CD4-positive, alpha-beta T cell treated with Interleukin-4 for 1 hour (primary cell): ENCODE measurements around the gene ATG12.

Source experiments
- DNase-seq, 2 donors: peaks; one replicate each; pipeline ENCODE4 v3.0.0-alpha.2; 2020 to 2022

Gene ATG12

DNA sequence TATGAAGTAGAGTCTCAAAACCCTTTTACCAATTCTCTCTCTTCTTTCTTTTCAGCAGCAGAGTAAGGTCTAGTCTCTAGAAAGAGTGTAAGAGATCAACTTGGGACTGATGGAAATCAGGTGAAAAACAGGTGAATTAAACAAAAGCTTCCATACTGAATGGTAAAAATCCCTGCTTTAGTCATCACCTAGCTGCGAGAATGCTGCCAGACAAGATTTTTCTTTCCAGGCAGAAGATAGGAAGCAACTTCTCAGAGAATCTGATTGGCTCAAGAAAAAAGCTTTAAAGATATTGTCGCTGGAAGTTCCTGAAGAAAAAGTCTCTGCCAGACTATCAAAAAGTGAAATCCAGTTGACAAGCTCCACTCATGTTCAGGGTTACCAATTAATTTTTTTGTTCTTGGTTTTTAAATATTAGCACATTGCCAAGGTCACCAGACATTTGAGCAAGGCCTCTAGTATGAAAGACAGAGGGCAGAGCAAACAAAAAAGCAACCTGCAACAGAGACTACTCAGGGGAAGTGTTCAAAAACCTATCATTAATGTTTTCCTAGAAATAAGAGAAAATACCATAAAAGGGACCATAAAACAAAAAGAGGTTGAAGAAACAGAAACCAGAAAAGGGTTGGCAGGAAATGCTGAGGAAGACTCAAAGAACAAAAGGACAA is 34.2 kb downstream of the ATG12 start:
- no peak for DNase-seq

DNA sequence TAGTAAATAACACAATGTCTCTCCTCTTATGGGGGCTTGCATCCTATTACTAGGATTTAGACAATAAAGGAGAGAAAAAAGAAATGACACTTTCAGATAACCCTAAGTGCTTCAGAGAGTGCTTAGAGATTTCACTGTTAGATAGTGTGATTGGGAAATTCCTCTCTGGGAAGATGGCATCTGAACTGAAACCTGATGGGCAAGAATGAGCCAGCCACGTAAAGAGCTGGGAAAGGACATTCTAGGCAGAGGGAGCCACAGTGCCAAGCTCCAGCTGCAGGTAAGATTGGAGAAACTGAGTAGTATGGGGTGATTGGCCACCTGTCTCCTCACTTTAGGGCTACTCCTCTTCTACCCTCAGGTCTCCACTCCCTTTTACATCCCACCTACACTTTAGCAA is 39.4 kb downstream of the ATG12 start:
- no peak for DNase-seq

- DNase-seq, result no peak
Observed at GRCh38 chr5:115801152-115801551, 40.2 kb downstream of the ATG12 start.

- DNase-seq, result no peak
Observed at GRCh38 chr5:115800108-115800507, 41.3 kb downstream of the ATG12 start.

- DNase-seq, result no peak
Observed at GRCh38 chr5:115798252-115798651, 43.1 kb downstream of the ATG12 start.

DNA sequence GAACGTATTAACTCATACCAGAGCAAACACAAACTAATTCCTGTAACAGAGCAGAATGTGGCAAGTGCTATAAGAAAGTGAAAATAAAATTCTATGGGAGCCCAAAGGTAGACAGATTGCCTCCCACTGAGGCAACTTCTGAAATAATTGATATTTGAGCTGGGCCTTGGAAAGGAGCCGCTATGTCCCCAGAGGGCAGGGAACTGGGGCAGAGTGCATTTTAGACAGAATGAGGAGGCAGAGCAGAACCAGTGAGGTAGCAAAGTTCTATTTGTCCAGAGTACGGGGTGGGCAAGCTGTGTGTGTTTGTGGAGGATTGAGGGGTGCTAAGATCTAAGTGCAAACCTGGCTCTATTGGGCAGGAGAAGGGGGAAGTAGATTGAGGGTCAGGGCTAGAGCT is 44.7 kb downstream of the ATG12 start:
- DNase-seq, result no peak

- DNase-seq, result no peak
Observed at GRCh38 chr5:115795700-115796099, 45.7 kb downstream of the ATG12 start.

DNA sequence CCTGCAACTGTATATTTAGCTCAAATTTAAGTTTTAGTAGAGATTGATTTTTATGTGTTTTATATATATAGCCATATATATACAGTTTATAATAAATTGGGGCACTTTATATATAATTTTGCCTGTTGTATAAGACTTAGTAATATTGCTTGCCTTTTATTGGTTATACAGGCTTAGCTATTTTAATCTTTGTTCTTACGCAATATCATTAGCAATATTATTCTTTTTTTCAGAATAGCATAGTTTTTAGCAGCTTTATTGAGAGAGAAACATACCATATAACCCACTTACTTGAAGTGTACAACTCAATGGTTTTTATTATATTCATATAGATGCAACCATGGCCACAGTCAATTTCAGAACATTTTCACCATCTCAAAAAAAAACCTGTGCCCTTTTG is 52.9 kb downstream of the ATG12 start:
- no peak for DNase-seq

DNA sequence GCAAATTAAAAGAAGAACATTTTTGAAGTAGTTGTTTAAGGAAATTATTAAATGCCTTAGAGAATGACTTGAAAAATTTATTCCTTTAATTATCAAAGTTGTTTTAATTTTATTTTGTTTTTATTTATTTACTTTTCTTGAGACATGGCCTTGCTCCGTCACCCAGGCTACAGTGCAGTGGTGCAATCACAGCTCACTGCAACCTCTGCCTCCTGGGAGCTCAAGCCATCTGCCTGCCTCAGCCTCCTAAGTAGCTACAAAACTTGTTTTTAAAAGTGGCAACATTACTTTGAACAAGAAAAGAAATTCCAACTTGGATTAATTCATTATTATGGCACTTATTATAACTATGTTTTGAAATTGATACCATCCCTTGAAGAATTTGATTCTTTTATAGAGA is 53.9 kb downstream of the ATG12 start:
- DNase-seq, result no peak

DNA sequence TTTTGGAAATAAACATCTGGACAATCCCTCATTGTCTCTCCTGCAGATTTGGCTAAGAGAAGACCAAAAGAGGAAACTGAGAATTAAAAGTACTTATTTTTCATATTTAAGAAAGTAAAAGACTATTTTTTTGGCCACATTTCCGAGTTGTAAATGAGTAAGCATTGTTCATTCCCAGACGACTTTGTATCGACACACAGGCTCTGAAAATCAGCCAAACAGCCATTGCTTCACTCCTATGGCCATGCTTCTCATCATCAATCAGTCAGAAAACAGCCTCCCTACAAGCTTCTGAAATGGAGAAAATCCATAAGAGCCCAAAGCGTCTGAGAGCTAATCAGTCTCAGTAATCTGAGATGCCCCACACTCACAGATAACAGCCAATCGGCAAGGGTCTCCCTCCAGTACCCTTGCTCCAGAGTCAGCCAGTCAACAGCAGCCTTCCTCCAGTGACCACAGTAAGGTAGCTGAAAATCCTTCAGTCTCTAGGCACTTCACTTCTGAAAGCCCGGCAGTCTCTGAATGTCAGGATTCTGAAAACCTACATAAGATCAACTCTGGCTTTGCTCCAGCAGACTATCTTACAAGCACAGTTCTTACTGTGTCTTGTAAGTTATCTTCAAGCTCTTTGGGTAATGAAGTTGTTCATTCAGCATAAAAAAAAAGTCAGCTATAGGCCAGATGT is 55.8 kb downstream of the ATG12 start:
- no peak for DNase-seq

DNA sequence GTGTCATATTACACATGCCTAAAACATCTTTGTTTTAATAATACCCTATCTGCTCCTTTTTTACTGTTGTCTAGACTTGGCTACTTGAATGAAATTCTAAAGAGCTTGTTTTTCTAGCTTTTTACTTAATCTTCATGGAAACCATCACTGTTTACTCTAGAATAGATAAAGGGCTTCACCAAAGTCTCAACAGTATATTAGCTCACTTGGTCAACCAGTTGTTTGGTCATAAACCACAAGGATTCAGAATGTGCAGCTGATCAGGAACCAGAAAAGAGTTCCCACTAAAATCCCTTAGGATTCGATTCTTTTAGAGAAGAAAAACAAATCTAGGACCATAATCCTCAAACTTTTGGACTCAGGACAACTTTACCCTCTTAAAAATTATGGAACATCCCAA is 62.9 kb downstream of the ATG12 start:
- no peak for DNase-seq
